ENCODE measurements around the gene KIF17. TPM values are rescaled to one million over a fixed set of nuclear protein-coding genes. Genes with fewer than 3 reads are reported as not detected.

KIF17 gene
- polyA plus RNA-seq, 1 of the 3 experiments (the other 2 are of a cell fraction): 4.3 TPM

- TF ChIP-seq FOSL2 (IDR thresholded peaks at IDR 0.05; ENCODE audit: borderline replicate concordance, low read depth) (no peak), REST (IDR thresholded peaks at IDR 0.05; ENCODE audit: low read depth, low read length) (no peak), EP300 (IDR thresholded peaks at IDR 0.05; ENCODE audit: borderline replicate concordance in 1 of 2, low read depth in 1 of 2, low read length in 1 of 2) (no peak), RXRA (IDR thresholded peaks at IDR 0.05; ENCODE audit: borderline replicate concordance, low read depth) (no peak), MEF2A (IDR thresholded peaks at IDR 0.05; ENCODE audit: borderline replicate concordance, low read depth) (no peak)
These were observed 60.8 kb downstream of the KIF17 start (continued) for GRCh38 chr1:20657024-20657423.

- Histone ChIP-seq H3F3A (replicated peaks; ENCODE audit: insufficient read depth) (peaks cover 8% of the 10 kb centered on the region), H3K9ac (no peak overlapping the region), H3K9me2 (no peaks in the 10 kb centered on the region), H2AFZ (ENCODE audit: low read depth) (no peak overlapping the region), H3K4me2 (no peak overlapping the region), H3K27me3 (ENCODE audit: insufficient read depth) (no peaks in the 10 kb centered on the region), H3K27ac (ENCODE audit: low read depth in 2 of 2, low read length in 1 of 2) (no peak overlapping the region), H3K36me3 (replicated peaks in 1 of 2; ENCODE audit: control insufficient read depth in 1 of 2, insufficient read depth in 2 of 2, low read length in 1 of 2) (peaks cover 46 to 87% of the 10 kb centered on the region in 2 experiments), H3K79me2 (ENCODE audit: insufficient read depth) (peaks cover 37% of the 10 kb centered on the region), H3K4me1 (ENCODE audit: control insufficient read depth in 1 of 2, insufficient read depth in 2 of 2, low read depth in 1 of 2, low read length in 1 of 2) (no peaks in the 10 kb centered on the region), H4K20me1 (ENCODE audit: insufficient read depth) (no peaks in the 10 kb centered on the region; the same call in 1 of the 2 replicates), H3K4me3 (ENCODE audit: low read depth in 2 of 2, low read length in 1 of 2) (no peak overlapping the region), H3K9me3 (no peaks in the 10 kb centered on the region)
- POLR2A ChIA-PET: no interaction called here
- DNase-seq: no peak
- 91% methylated on average over 19 of the region's 20 CpGs for WGBS (ENCODE audit: low lambda C conversion rate)
- CTCF ChIA-PET: interaction anchor here (0.9 kb wide), 2 partner anchors 14 to 15 kb away, joined by 3 read pairs; no protein-coding TSS in a partner anchor
- TF ChIP-seq FOXM1 (IDR thresholded peaks at IDR 0.05; ENCODE audit: low read depth): no peak
- no peak for TF ChIP-seq RFX5 (IDR thresholded peaks at IDR 0.05; ENCODE audit: low read length)
- TF ChIP-seq USF2 (IDR thresholded peaks at IDR 0.05; ENCODE audit: borderline replicate concordance, low read depth, low read length): no peak
- TF ChIP-seq RXRA (IDR thresholded peaks at IDR 0.05; ENCODE audit: borderline replicate concordance, low read depth): no peak
- TF ChIP-seq MAX (IDR thresholded peaks at IDR 0.05; ENCODE audit: low read depth): no peak
- no peak for TF ChIP-seq FOSL2 (IDR thresholded peaks at IDR 0.05; ENCODE audit: borderline replicate concordance, low read depth)
- TF ChIP-seq PBX3 (IDR thresholded peaks at IDR 0.05): no peak
- TF ChIP-seq GABPA (IDR thresholded peaks at IDR 0.05; ENCODE audit: low read depth): no peak
- no peak for TF ChIP-seq REST (IDR thresholded peaks at IDR 0.05; ENCODE audit: low read depth, low read length)
These were observed 63.6 kb downstream of the KIF17 start for GRCh38 chr1:20654104-20654690.

Data from SK-N-SH (cell line).